ENCODE results near the gene BCKDHA. TPM values are rescaled to one million over a fixed set of nuclear protein-coding genes. Genes with fewer than 3 reads are reported as not detected.

Gene BCKDHA
- total RNA-seq, result 10 to 100 TPM; 18.2 to 21.7 TPM

GRCh38 chr19:41397086-41398049 is at the start of gene BCKDHA, which contains the start of gene EXOSC5:
Gene BCKDHA (plus strand): TSS chr19:41397818. CDS start chr19:41397828, 10 bp downstream.
Gene EXOSC5 (minus strand): TSS chr19:41397359. CDS start chr19:41397328, 31 bp downstream.
- intact Hi-C loops (cut with micrococcal nuclease), result loop anchor here (1.0 to 5.0 kb wide), 6 partner anchors 33 to 150 kb away; partner anchors contain the start of genes B9D2 and TGFB1
- DNase-seq, result peak; percentile 100
- CTCF ChIA-PET, result no interaction called here
- Mint-ChIP-seq H3K9me3 (no peaks in the 10 kb centered on the region), H3K4me1 (ENCODE audit: low read depth) (peaks cover 37% of the 10 kb centered on the region), H3K27ac (peak within 1 kb of the TSS; percentile 98), H3K4me3 (peak within 1 kb of the TSS; percentile 97), H3K27me3 (ENCODE audit: low read depth) (no peaks in the 10 kb centered on the region), H3K36me3 (ENCODE audit: low read depth) (peaks cover 3% of the 10 kb centered on the region)

- H3K9me3 Mint-ChIP-seq, result peaks cover 2% of the 10 kb centered on the region
- CTCF ChIA-PET, result interaction anchor here (0.6 to 3.4 kb wide), 6 partner anchors 14 to 199 kb away, joined by 3 to 14 read pairs (median 3); partner anchors contain the start of genes B9D2 and DMAC2
- peaks cover 41% of the 10 kb centered on the region for H3K4me1 Mint-ChIP-seq (ENCODE audit: low read depth)
- intact Hi-C loops (cut with micrococcal nuclease), result loop anchor here (1.0 to 10.0 kb wide), 6 partner anchors 23 to 736 kb away; partner anchors contain the start of genes ARHGEF1, COQ8B, DMAC2 and ITPKC
- H3K27me3 Mint-ChIP-seq (ENCODE audit: low read depth), result no peaks in the 10 kb centered on the region
- no peak for DNase-seq
- H3K36me3 Mint-ChIP-seq (ENCODE audit: low read depth), result peaks cover 37% of the 10 kb centered on the region
- peak overlapping the region; percentile 91 for H3K4me3 Mint-ChIP-seq
- peak overlapping the region; percentile 97 for H3K27ac Mint-ChIP-seq
Measured at GRCh38 chr19:41350735-41351338, 46.8 kb upstream of the BCKDHA start.

GRCh38 chr19:41351339-41352245 is 46.0 kb upstream of the BCKDHA start:
- intact Hi-C loops (cut with micrococcal nuclease), result loop anchor here (1.0 to 10.0 kb wide), 6 partner anchors 23 to 737 kb away; partner anchors contain the start of genes ARHGEF1, COQ8B, DMAC2 and ITPKC
- peaks cover 37% of the 10 kb centered on the region for H3K36me3 Mint-ChIP-seq (ENCODE audit: low read depth)
- peaks cover 2% of the 10 kb centered on the region for H3K9me3 Mint-ChIP-seq
- H3K27ac Mint-ChIP-seq, result peak overlapping the region; percentile 97
- peak; percentile 76 for DNase-seq
- no peaks in the 10 kb centered on the region for H3K27me3 Mint-ChIP-seq (ENCODE audit: low read depth)
- peaks cover 46% of the 10 kb centered on the region for H3K4me1 Mint-ChIP-seq (ENCODE audit: low read depth)
- H3K4me3 Mint-ChIP-seq, result peak overlapping the region; percentile 91
- CTCF ChIA-PET, result interaction anchor here (0.7 to 3.4 kb wide), 9 partner anchors 13 to 198 kb away, joined by 3 to 14 read pairs (median 3); partner anchors contain the start of genes B9D2 and DMAC2

GRCh38 chr19:41352279-41352608 is 45.4 kb upstream of the BCKDHA start:
- intact Hi-C loops (cut with micrococcal nuclease), result loop anchor here (5.0 to 10.0 kb wide), 5 partner anchors 85 to 737 kb away; partner anchors contain the start of genes ARHGEF1, COQ8B, DMAC2 and ITPKC
- H3K27me3 Mint-ChIP-seq (ENCODE audit: low read depth), result no peaks in the 10 kb centered on the region
- no peak for DNase-seq
- H3K36me3 Mint-ChIP-seq (ENCODE audit: low read depth), result peaks cover 35% of the 10 kb centered on the region
- H3K4me3 Mint-ChIP-seq, result peak overlapping the region; percentile 91
- CTCF ChIA-PET, result interaction anchor here (0.7 to 3.4 kb wide), 7 partner anchors 12 to 197 kb away, joined by 3 to 14 read pairs (median 3); partner anchors contain the start of genes B9D2 and DMAC2
- H3K9me3 Mint-ChIP-seq, result peaks cover 2% of the 10 kb centered on the region
- H3K27ac Mint-ChIP-seq, result peak overlapping the region; percentile 97
- peaks cover 51% of the 10 kb centered on the region for H3K4me1 Mint-ChIP-seq (ENCODE audit: low read depth)

GRCh38 chr19:41352609-41353465 is 44.8 kb upstream of the BCKDHA start:
- peaks cover 32% of the 10 kb centered on the region for H3K36me3 Mint-ChIP-seq (ENCODE audit: low read depth)
- H3K4me1 Mint-ChIP-seq (ENCODE audit: low read depth), result peaks cover 56% of the 10 kb centered on the region
- peak overlapping the region; percentile 97 for H3K27ac Mint-ChIP-seq
- H3K4me3 Mint-ChIP-seq, result peak overlapping the region; percentile 91
- peaks cover 2% of the 10 kb centered on the region for H3K9me3 Mint-ChIP-seq
- CTCF ChIA-PET, result interaction anchor here (0.9 to 3.4 kb wide), 5 partner anchors 12 to 89 kb away, joined by 3 to 14 read pairs (median 3); partner anchors contain the start of genes B9D2 and DMAC2
- intact Hi-C loops (cut with micrococcal nuclease), result loop anchor here (1.0 to 10.0 kb wide), 9 partner anchors 10 to 738 kb away; partner anchors contain the start of genes ARHGEF1, BCKDHA, COQ8B and DMAC2
- peak; percentile 81 for DNase-seq
- H3K27me3 Mint-ChIP-seq (ENCODE audit: low read depth), result no peaks in the 10 kb centered on the region

- Mint-ChIP-seq H3K4me1 (ENCODE audit: low read depth) (peaks cover 60% of the 10 kb centered on the region), H3K27ac (peak within 1 kb of the TSS; percentile 97), H3K9me3 (no peaks in the 10 kb centered on the region), H3K4me3 (peak within 1 kb of the TSS; percentile 91), H3K36me3 (ENCODE audit: low read depth) (peaks cover 28% of the 10 kb centered on the region), H3K27me3 (ENCODE audit: low read depth) (no peaks in the 10 kb centered on the region)
- CTCF ChIA-PET, result interaction anchor here (3.4 kb wide), 1 partner anchor 11 kb away, joined by 14 read pairs; the partner anchor contains the start of gene B9D2
- DNase-seq, result peak; percentile 94
- intact Hi-C loops (cut with micrococcal nuclease), result loop anchor here (1.0 to 10.0 kb wide), 10 partner anchors 10 to 739 kb away; partner anchors contain the start of genes ARHGEF1, BCKDHA, COQ8B and DMAC2
Measured at GRCh38 chr19:41353466-41354342, 43.9 kb upstream of the BCKDHA start, which contains the start of gene TGFB1. Gene TGFB1 (minus strand): TSS chr19:41353922. CDS start chr19:41353044, 878 bp downstream.

GRCh38 chr19:41354343-41354953 is 43.2 kb upstream of the BCKDHA start:
- H3K4me1 Mint-ChIP-seq (ENCODE audit: low read depth), result peaks cover 52% of the 10 kb centered on the region
- H3K27me3 Mint-ChIP-seq (ENCODE audit: low read depth), result no peaks in the 10 kb centered on the region
- H3K9me3 Mint-ChIP-seq, result no peaks in the 10 kb centered on the region
- peaks cover 21% of the 10 kb centered on the region for H3K36me3 Mint-ChIP-seq (ENCODE audit: low read depth)
- DNase-seq, result no peak
- intact Hi-C loops (cut with micrococcal nuclease), result loop anchor here (1.0 to 10.0 kb wide), 6 partner anchors 45 to 740 kb away; partner anchors contain the start of genes ARHGEF1, COQ8B, DMAC2 and ITPKC
- H3K27ac Mint-ChIP-seq, result peak overlapping the region; percentile 93
- H3K4me3 Mint-ChIP-seq, result peak overlapping the region; percentile 87
- CTCF ChIA-PET, result interaction anchor here (1.1 to 3.4 kb wide), 3 partner anchors 10 to 85 kb away, joined by 3 to 19 read pairs (median 14); partner anchors contain the start of gene B9D2

- Mint-ChIP-seq H3K4me1 (ENCODE audit: low read depth) (peaks cover 51% of the 10 kb centered on the region), H3K4me3 (peak overlapping the region; percentile 87), H3K36me3 (ENCODE audit: low read depth) (peaks cover 17% of the 10 kb centered on the region), H3K9me3 (no peaks in the 10 kb centered on the region), H3K27me3 (ENCODE audit: low read depth) (no peaks in the 10 kb centered on the region), H3K27ac (peak overlapping the region; percentile 96)
- no peak for DNase-seq
- intact Hi-C loops (cut with micrococcal nuclease), result loop anchor here (10.0 kb wide), 2 partner anchors 530 to 740 kb away; partner anchors contain the start of gene ARHGEF1
- CTCF ChIA-PET, result interaction anchor here (1.0 to 3.0 kb wide), 3 partner anchors 10 to 84 kb away, joined by 3 to 19 read pairs (median 3); partner anchors contain the start of gene B9D2
Measured at GRCh38 chr19:41355035-41355434, 42.6 kb upstream of the BCKDHA start.

- intact Hi-C loops (cut with micrococcal nuclease), result loop anchor here (10.0 kb wide), 2 partner anchors 529 to 741 kb away; partner anchors contain the start of gene ARHGEF1
- Mint-ChIP-seq H3K9me3 (no peaks in the 10 kb centered on the region), H3K4me1 (ENCODE audit: low read depth) (peaks cover 47% of the 10 kb centered on the region), H3K27ac (peak overlapping the region; percentile 96), H3K4me3 (peak overlapping the region; percentile 57), H3K27me3 (ENCODE audit: low read depth) (no peaks in the 10 kb centered on the region), H3K36me3 (ENCODE audit: low read depth) (peaks cover 15% of the 10 kb centered on the region)
- no peak for DNase-seq
- CTCF ChIA-PET, result interaction anchor here (1.0 to 3.0 kb wide), 4 partner anchors 9 to 83 kb away, joined by 3 to 19 read pairs (median 3); partner anchors contain the start of gene B9D2
Measured at GRCh38 chr19:41355802-41356201, 41.8 kb upstream of the BCKDHA start.
